Eye (tissue), 1 donor: ENCODE results near the gene UBE2G2.
A peak's percentile ranks its signal among the peaks of the same experiment; 100 is the strongest.

Source experiments
- DNase-seq: peaks from one replicate; pipeline ENCODE4 v3.0.0-alpha.2; 2015

UBE2G2 gene

DNA sequence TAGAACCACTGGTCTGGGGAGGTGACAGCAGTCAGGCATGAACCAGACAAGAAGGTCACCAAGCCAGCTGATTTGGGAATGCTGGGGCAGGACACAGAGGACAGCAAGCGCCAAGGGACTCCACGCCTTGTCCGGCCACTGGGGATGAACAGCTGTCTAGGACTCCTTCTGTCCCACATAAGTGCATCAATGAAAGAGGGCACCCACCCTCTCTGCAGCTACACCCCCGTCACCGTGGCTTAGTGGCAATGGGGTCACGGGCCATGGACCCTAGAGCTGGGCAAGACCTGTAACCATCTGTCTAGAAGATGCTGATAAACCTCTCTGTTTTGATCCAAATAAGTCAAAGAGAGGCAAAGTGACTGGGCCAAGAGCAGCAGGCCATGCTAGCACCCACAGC, 16.8 kb downstream of the UBE2G2 start:
- DNase-seq, result no peak

DNA sequence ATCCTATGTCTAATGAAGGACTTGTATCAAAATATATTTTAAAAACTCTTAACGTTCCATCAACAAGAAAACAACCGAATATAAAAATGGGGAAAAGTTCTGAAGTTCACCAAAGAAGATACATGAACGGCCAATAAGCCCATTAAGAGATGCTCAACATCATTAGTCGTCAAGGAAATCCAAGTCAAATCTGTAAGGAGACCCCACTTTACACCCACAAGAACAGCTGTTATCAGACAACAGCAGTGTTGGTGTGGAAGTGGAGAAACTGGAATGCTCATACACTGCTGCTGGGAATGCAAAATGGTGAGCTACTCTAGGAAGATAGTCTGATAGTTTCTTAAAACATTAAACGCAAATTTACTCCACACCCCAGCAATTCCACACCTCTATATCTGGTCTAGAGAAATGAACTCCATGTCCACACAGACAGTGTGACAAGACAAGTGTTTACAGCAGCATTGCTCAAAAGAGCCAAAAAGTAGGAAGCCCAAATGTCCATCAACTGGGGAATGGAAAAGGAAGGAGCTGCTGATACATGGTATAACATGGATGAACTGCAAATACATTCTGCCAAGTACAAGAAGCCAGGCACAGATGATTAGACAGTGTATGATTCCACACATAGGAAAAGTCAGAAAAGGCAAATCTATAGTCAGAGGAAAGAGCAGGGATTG, 18.5 kb downstream of the UBE2G2 start:
- DNase-seq, result no peak

DNA sequence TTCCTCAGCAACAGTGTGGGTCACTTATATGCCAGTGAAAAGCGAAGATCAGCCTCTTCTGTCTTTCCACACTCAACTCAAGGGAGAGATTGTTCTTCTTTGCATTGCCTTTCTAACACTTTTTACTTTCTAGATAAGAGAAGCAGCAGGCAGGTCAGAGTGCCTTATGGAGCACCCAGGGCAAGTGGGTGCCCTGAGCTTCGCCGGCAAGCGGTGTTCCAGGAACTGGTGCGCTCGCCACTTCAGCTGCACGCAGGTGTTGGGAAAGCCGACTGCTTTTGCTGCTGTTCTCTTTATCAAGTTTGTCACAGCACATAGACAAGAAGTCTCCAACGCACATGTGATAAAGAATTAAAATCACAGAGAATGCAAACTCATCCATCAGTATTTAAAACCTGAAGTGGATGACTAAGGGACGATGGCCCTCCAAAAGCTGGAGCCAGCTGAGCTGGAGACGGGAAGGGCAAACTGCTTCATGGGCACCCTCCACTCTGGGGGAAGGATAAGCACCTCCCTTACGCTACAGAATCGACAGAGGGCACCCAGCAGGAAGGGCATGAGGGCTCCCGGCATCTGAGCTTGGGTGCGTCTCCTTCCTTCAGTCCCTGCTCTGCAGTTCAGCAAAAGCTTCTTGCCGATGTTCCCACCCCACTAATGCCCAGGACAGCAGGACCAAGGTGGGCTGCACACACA, 20.7 kb downstream of the UBE2G2 start:
- DNase-seq, result no peak

DNA sequence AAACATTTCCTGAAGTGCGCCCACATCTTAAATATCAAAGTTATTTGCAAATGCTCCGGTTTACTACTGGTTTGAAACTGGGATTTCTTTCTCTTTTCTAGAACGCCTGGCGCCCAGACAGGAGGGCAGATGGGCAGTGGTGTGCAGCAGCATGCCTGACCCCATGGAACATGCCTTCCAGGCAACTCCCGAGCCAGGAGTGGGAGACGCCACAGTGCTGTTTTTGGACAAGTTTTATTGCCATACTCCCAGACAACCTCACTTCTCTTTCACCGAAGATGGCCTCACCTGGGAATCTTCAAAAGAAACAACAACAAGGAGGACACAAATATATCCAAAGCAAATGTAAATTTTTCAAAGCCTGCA, 21.5 kb downstream of the UBE2G2 start:
- DNase-seq, result no peak

DNA sequence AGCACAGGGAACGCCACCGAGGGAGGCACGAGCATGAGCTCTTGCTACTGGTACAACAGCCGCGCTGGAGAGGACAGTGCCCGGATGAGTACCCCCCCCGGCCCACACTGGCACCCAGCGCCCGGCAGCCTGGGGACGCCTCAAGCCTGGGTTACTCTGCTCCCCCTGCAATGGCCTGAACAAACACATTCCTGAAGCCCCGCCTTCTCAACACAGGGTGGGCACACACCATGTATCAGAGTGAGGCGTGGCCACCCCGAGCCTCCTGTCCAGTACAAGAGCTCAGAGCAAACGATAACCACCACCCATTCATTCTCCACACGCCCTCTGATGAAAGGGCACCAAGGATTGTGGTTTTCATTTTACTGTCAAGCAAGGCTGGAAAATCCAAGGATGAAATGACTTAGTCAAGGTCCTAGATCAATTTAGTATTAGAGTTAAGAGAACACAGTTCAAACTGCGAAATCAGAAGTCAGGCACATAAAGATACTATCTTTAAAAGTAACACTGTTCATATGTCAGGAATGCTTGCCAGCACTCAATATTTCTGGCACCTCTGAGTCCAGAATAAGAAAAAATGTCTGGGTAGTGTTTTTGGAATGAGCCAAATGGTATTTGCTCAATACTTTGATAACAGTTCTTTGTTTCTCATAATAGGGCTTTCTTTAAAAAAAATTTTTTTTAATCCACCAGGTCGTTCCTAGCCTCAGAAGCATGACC, 22.0 kb downstream of the UBE2G2 start:
- no peak for DNase-seq

DNA sequence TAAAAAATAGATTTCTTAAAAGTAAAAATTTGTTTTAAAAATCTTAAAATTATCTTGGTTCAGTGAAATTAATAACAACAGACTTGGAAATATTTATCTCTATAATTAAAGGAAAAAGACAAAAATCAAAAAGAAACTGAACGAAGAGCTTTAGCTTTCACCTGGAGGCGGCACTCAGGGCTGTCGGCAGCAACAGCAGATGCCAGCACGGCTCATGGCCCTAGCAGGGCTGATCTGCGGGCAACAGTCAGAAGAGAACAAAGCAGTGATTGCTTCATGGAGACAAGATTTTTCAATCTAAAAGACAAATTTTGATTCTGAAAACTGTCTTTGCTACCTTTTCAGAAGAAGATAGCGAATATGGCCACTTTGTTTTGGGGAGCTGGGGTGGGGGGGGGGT, 22.6 kb downstream of the UBE2G2 start:
- no peak for DNase-seq

DNA sequence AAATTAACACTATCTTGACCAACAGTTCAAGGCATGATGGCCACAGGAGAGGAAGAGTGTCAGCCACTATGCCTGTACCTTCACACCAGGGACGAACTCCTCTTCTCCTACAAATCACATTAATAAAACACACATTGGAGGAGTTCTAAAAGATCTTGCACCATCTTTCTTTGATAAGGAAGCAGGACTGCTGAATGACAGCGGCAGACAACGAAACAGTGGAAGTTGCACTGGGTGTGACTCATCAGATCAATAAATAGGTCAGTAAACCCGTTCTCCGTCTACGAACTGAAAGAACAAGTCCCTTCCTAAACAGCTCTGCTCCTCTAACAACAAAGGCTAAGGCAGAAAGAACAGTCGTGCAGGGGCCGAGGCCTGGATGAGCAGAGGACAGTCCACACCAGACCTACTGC, 23.1 kb downstream of the UBE2G2 start:
- DNase-seq, result peak; percentile 44

DNA sequence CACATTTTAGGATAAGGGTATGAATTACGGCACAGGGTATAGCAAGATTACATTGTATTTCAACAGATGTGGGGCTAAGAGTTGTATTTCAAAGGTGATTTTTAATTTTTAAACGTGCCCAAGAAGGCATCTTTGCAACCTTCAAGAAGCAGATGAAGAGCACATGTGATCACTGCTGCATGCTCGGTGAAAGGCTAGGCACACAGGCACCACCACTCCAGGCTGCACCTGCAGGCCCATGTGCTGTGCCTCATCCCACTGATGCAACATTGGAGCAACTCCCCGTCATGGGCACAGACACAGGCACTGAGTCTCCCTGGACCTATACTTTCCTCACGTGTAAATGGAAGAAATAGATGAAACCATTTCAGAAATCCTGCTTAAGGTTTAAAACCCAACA, 23.5 kb downstream of the UBE2G2 start:
- DNase-seq, result no peak

DNA sequence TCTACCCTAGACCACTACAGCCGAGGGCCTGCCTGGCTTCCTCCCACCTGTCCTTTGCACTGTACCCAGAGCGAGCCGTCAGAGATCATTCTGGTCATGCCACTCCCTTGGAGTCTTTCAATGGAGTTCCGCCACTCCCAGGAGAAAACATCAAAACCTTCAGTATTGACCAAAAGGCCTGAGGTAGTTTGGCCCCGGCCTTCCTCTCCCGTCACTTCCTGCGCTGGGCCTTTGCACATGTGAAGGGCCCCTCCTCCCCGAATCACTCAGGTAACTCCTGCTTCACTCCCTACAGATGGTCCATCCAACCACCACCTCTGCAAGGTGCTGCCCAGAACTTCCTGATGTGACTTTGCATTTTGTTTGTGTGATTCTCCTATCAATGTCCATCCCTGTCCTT, 26.6 kb downstream of the UBE2G2 start:
- no peak for DNase-seq

DNA sequence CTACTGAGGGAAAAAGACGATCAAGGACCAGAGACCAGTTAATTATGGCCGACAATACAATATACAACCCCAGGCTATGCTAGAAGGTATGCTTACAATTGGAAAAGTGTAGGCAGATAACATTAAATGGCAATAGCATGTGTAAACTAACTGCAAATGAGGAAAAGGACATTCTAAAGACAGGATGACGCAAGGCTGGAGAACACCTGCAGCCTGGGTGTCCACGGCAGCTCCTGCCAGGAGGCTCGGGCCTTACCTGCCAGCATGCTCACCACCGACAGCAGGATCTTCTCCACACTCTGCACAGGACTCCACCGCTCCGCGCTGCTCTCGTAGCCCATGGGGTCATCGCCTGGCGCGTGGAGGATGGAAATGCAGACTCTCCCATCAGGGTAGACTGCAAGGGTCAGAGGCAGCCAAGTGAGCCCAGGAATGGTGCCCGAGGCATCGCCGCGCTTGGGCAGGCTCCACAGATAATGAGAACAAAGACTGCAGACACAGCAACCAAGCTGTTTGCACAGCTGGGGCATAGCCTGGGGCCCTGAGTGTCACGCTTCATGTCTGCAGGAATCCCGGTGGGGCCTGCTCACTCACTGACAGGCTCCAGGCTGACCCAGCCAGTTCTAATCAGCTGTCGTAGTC, 28.2 kb downstream of the UBE2G2 start:
- peak; percentile 93 for DNase-seq

DNA sequence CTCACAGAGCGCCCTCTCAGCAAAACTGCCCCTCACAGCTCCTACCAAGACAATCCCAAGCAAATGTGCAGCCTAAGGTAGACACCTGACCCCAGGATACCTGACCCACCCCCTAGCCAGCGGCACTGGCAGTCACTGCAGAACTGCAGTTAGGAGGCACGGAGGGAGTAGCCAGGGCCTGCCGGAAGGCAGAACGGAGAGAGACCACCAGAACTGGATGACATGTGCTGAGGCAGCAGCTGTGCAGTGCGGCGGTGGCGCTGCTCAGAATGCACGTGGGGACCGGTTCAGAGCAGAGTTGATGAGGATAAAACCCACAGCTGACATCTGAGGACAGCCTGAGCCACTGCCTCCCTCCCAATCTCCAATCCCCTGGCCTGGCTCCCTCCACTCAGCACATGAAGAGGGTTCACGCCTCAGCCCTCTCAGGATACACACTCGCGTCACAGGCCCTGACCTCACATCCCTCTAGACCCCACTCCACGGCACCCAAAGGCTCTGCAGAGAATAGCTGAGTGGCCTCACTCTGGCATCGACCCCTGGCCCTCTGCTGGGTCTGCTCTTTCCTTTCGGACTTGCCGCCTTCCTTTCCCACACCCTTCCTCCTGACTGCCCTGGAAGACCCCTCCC, 29.6 kb downstream of the UBE2G2 start:
- no peak for DNase-seq

DNA sequence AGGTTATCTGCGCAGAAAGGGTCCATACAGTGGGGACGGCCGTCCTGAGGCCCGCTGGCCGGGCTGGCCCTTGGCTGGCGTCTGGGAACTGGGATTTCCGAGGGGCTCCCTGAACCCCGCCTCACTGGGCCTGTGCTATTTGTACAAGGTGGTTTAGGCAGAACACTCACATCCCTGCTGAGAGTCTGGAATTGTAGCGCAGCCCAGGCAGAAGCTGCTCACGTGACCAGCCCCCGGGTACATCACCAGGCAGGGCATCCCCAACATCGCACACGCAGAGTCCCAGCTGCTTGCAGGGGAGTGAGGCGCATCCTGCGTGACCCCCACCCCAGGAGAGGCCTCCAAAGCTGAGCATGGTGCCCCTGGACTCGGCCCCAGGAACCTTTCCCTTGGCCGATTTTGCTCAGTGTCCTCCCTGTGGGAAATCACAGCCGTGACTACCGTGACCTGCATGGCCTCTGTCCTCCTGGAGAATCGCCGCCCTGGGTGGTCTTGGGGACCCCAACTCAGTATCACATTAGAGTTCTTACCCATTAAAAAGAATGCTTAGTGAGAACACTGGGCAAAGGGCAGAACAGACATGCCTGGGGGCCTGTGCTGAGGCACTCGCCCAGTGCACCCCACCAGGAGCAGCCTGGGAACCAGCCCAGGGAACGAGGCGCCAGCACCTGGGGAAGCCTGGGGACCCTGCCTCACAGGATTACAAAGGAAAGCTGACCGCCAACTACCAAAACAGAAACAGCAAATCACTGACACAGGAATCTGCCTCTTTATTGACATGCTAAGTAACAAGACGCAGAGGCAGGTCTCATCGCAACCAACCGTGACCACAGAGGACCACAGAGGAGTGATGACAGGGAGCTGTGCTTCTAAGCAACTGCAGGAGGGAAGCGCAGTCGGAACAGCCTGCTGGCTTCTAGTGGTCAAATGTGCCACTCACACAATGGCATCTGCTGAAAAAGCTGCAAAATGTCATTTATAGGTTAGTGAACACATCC, 33.5 kb downstream of the UBE2G2 start:
- peak; percentile 79 for DNase-seq

DNA sequence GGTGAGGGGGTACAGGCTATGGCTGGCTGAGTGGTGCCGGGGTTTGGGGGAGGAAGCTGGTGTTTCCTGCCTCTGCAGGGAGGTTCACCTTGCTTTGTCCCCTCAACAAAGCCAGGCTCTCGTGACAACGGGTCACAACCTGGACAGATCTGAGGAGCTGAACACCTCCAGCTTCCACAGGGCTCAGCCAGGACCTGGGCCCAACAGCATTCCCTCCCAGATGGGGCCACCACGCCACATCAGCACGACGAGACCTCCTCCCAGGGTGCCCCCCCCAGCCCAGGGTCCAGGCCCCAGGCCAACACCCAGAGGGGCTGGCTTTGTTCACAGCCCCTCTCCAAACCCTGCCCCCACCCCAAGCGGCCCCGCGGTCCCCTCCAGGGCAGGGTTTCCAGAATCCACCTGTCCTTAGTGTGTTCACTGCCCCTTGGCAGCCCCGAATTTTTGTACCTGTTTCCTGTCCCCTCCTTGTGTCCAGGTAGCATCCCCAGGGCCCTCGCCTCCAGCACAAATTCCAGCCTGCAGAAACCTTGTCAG, 34.7 kb downstream of the UBE2G2 start:
- no peak for DNase-seq

DNA sequence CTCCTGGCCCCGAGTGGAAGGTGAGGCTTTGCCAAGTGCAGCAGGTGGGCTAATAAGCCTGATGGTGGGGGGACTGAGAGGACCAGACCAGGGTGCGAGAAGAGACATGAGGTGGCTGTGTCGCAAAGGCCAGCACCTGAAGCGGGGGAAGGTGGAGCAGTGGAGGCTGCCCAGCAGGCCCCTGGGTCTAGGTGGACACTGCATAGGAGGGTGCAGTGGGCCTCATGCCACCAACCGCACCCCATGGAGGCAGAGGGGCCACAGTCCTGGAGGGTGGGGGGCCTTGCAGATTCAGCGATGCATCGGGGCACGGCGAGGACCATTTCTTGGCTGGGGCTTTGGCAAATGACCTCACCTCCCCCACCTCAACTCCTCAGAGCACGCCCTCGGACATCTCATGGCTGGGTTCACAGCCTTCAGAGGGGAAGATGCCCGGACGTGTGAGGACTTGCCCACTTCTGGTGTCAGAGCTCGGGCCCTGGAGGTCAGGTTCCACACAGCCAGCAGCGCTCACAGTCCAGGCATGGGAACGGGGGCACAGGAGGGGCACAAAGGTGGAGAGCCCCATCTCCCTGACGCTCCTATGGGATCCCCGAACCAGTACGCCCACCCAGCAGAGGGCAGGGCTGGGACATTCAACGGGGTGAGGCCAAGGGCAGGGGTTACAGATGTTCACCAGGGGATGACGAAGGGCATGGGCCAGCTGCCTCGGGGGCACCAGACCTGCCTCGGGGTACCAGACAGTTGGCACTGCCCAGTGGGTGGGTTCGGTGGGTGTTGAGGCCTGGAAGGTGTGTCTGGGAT, 35.4 kb downstream of the UBE2G2 start:
- DNase-seq, result no peak

DNA sequence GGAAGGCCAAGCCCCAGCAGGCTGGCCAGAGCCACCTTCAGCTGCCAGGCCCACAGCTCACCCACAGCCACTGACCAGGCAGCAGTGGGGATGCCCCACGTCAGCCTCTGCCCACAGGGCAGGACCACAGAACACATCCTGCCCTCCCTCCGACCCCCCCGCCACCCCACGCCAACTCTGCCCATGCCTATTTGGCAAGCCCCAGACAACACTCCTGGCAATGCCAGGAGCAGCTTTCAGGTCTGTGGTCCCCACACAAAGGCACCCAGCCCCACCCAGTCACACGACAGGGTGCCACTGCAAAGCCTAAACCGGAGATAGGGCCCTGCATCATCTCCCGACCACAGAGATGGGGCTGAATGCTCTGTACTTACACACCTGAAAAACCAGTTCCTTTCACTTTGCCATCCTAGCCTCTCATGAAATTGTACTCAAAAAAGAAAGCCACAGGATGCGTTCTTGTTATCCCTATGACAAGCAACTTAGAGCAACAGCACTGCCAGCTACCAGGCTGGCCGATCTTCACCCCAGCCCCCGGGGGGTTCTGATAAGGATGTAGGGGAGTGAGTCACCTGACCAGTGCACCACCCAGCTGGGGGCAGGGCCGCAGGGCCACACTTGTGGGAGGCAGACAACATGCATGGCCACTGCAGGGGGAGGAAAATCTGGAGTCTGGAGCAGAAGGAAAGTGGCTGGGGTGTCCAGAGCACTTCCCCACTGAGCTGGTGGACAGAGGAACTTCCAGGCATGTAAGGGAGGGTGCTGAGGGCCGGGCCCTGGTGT, 36.2 kb downstream of the UBE2G2 start:
- DNase-seq, result no peak

DNA sequence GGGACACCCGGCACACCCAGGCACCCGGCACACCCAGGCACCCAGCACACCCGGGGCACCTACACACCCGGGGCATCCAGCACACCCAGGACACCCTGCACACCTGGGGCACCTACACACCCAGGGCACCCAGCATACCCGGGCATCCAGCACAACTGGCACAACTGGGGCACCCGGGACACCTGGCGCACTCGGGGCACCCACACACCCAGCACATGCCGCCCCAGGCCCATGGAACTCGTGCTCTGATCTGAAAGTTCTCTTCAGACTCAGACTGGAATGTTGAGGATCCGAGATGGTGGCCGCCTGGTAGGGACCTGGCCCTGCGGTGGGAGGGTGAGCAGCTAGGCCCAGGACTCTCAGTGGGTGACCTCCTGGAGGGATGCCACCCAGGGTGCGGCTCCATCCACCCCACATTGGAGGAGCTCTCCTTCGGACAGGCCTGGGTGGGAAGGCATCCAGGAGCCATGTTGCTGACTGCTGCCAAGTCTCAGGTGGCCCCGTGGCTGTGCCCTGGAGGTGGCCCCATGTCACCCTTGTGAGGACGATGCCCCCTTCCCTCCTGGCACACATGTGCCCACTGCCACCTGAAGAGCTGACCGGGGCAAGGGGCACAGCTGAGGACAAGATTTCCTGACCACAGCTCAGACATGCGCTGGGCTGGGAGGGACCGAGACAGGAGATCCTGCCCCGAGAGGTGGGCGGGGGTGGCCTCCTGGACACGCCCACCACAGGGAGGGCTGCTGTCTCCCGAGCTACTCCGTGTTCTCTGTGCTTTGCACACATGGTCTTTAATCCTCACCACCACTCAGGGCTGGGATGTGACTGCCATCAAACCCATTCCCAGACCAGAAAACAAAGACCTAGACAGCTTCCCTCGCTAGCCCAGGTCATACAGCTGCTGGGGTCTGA, 37.0 kb downstream of the UBE2G2 start:
- DNase-seq, result no peak

DNA sequence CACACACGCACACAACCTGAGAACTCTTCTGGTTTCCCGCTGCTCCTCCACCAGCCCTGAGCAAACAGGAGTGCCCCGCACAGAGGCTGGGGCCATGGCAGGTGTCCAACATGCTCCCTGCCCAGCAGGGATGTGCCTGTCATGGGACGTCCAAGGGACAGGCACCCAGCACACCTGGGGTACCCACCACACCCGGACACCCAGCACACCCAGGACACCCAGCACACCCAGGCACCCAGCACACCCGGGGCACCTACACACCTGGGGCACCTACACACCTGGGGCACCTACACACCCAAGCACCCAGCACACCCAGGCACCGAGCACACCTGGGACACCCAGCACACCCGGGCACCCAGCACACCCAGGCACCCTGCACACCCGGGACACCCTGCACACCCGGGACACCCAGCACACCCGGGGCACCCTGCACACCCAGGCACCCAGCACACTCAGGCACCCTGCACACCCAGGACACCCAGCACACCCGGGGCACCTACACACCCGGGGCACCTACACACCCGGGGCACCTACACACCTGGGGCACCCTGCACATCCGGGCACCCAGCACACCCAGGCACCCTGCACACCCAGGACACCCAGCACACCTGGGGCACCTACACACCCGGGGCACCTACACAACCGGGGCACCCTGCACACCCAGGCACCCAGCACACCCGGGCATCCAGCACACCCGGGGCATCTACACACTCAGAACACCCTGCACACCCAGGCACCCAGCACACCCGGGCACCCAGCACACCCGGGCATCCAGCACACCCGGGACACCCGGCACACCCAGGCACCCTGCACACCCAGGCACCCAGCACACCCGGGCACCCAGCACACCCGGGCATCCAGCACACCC, 37.9 kb downstream of the UBE2G2 start:
- DNase-seq, result no peak

DNA sequence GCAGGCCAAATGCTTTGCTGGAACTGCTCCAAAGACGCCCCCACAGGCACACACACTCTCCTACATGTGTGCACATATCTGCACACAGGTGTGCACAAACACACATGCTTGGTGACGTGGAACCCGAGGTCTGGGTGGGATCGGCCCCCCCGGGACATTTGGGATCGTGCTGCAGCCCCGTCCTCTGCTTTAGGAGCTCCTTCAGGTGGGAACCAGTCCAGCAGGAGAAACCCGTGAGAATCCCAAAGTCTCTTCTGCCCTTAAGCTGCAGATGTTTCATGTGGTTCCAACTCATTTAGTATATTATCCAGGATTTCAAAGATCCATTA, 38.6 kb downstream of the UBE2G2 start:
- DNase-seq, result no peak
